AG20443 (cell line): ENCODE data around the gene AFAP1L2.
"Not testable (repeated sequence)": the region's sequence is repeated elsewhere in the genome, so short reads cannot be mapped to it uniquely, and the experiment has no call there.

Experiments
- DNase-seq: peaks from one replicate; pipeline ENCODE4 v3.0.0; 2012; ENCODE audit warnings: low spot score, mixed read lengths

The AFAP1L2 gene

DNA sequence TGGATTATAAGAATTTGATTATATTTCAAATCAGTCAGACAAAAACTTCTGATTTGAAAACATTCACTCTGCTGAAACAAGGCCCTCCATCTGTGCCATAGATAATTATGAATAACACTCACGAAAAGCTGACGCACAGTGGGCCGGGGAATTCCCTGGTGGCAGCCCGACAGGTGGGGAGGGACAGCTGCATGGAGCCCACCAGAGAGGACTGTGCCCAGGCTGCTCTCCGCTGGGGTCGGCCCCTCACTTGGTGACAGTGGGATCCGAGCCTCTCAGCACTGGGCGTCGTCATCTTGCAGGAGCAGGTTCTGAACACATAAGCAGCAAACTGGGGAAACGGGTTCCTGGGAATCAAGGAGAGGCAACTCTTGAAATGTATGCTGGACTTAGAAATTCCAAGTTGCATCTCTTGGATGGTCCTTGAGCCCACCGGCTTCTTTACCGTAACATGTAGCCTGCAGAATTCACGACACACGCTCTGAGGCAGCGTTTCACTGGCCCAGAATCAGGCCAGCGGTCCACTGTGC lies 41.4 kb downstream of the AFAP1L2 start:
- DNase-seq = no peak

DNA sequence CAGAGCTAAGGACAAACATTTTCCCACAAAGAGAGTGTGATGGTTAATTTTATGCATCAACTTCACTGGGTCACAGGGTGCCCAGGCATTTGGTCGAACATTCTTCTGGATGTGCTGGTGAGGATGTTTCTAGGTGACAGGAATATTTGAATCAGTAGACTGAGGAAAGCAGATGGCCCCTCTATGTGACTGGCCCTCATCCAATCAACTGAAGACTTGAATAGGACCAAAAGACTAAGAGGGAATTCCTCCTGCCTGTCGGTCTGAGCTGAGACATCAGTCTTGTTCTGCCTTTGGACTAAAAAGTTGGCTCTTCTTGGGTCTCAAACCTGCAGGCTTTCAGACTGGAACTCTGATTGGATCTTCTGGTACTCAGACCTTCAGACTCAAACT lies 44.4 kb downstream of the AFAP1L2 start:
- DNase-seq = no peak

DNA sequence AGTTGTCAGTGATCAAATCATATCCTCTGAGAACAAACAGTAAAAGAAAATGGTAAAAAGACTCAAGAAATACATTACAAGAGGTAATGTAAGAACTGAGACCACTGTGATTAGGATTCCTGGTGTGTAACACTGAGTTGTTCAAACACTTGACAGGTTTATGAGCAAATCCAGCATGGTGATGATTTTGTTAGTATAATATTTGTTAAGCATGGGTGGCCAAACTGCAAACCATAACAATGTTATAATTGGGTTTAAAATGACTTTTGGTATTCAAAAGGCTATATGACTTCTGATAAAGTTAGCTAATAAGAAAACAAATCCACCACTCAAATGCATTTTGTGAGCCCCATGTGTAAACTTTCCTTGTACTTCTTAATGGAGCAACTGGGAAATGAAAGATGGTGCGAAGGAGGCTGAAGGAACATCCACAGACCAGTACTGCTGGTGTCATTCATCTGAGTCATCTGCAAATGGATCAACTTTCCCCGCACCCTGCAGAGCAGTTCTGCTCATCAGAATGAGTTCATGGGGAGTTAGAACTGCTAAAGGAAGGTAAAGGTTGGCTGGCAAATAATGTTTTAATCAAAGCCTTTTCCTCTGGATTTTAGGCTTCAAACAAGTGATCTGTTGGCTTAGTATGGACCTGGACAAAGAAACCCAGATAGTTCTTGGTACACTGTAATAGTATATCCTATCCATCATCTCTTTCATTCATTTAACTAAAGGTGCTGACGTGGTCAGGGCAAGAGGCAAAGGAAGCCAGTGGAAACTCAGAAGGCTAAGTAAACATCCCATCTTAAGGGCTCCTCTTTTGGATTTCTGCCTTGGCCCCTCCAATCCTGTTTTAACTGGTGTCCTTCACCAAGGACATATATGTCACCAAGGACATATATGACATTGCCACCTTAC lies 45.0 kb downstream of the AFAP1L2 start:
- DNase-seq = no peak

DNA sequence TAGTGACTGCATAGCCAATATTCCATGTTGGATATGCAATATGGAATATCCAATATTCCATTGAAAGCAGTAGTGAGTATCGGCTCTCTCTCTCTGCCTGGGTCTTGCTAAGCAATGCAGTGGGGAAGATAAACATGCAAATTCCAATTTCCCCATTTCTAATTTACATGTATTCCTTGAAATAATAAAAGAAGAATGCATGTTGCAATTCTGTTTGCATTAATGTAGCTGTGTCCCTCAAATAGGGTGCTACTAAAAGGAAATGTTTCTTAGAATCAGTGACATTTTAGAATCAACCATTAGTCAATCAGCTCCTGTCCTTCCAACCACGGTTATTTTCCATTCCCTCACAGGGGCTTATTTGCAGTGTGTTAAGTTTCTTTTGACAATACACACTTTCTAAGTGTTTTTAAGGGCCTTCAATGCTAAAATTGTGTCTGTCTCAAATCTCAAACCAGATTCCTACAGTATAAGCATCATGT lies 46.7 kb downstream of the AFAP1L2 start:
- no peak for DNase-seq

DNA sequence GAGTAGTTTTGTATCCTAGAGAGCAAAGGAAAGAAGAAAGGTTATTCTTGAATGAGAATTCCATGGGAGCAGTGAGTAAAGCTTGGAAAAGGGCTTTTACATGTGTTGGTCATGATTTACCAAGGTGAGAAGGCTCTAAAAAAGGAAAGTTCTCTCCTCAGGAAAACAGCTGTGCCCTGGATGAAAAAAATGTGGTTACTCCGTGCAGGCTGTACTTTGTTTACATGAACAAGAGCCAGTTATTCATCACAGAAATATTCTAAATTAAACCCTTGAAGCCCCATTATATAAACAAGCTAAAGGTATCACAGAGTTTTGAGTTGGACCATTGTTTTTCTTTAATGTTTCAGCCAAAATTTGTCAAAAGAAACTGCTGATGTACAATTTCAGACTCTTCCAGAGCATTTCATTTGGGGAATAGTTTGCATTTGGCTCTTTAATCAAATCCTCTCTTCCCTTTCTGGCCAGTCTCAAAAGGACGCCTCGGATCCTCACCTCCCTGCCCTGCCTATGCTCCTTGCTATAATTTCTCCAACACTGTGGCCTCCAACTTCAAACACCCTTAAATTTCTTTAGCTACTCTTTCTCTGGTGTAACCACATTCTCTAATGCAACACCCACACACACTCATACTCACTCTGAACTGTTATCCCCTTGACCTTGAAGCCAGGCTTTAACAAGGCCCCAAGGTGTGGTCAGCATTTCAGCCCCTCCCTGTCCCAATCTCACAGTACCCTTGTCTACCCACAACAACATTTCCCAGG lies 47.4 kb downstream of the AFAP1L2 start:
- no peak for DNase-seq

DNA sequence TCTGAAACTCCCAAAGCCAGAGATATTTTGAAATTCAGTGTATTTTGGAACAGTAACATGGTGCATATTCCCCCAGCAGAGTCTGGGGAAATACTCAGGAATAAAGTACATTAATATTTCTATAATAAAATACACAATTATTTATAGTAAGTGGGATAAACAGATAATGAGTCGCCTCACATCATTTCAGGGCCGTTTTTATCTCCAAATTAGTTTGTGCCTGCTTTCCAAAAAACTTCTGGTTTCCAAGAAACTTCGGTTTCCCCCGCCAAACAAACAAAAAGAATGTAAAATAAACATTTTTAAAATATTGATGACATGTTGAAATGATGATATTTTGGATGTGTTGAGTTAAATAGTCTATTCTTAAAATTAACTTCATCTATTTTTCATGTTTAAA lies 48.2 kb downstream of the AFAP1L2 start:
- DNase-seq = no peak

DNA sequence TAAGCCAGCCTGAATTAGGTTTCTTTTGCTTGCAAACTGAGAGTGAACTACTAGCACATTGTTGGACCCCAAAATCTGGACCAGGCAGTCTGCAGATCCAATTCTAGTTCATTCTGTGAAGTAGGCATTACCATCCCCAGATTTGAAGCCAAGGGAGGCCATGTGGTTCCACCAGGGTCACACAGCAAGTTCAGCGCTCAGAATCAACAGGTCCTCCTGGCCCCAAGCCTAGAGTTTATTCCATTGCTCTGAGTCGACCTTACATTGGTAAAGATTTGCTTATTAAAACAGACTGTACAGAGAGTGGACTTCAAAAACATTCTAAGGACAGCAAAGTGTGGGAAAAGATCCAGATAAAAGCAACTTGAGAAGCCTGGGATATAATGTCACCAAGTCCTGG lies 50.9 kb downstream of the AFAP1L2 start:
- no peak for DNase-seq

DNA sequence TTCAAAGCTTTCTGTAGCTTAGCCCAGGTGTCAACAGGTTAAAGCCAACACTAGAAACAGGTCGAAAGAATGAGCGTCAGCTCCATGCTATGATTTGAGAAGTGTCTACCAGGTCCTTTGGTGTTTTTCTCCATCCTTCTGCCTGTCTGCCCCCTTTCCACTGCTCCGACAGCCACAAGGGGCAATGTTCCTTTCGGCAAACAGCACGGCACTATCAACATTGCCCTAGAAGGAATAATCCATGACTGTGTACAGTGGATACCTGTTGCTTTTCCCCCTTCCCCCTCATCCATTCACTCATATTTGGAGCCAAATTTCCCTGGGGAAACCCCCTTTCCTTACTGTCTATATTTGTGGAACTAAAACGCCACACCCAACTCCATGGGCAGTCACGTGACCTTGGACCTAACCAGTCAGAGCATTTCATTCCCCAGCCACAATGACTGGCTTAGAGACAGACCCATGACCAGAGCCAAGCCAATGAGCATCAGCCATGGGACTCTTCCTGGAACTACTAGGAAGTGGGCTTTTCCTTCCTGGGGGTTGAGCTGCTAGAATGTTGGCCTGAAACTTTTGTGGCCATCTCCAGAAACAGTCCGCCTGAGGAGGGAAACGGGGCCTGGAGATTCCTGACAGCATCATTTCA lies 51.5 kb downstream of the AFAP1L2 start:
- DNase-seq = no peak

DNA sequence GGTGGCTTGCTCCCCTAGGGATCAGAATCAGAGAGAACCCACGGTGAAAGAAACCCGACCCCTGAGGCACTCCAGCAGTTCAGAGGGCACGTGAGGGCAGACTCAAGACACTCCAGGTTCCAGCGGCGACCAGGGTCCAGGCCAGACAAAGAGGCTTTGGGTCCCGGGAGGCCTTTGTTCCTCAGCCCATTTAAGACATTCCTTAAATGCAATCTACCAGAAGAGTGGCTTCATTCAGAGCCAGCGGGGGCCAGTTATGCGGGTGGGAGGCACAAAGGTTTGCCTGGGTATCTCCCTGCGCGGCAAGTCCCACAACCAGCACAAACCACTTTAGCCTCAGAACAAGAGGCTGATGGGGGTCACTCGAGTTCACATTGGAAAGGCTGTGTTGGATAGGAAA lies 53.6 kb downstream of the AFAP1L2 start:
- no peak for DNase-seq

DNA sequence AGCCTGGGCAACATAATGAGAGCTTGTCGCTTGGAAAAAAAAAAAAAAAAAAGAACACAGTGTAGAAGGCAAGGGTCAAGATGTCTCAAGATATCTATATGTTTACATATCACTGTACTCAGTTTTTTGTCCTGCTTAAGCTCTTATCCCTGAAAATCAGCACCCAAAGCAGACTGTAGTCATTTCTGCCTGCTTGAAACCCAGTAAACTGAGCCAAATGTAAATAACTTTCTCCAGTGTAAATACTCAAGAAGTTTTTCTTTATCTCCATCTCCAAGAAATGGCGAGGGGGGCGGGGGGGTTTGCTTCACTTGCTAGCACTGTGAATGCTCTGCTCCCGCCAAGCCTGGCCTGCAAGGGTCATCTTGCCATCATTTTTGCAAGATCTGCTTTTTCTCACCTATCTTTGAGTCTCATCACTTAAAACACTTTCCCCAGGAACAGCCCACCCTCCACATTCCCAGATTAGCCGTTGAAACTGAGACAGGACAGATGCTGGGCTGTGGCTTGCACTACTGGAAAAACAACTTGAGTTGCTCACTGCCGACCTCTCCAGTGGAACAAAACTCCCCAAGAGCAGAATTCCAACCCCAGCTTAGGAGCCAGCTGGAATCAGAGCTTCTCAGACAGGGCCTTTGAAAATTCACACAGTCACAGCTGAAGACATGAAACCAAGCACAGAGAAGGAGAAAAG lies 54.6 kb downstream of the AFAP1L2 start:
- no peak for DNase-seq

DNA sequence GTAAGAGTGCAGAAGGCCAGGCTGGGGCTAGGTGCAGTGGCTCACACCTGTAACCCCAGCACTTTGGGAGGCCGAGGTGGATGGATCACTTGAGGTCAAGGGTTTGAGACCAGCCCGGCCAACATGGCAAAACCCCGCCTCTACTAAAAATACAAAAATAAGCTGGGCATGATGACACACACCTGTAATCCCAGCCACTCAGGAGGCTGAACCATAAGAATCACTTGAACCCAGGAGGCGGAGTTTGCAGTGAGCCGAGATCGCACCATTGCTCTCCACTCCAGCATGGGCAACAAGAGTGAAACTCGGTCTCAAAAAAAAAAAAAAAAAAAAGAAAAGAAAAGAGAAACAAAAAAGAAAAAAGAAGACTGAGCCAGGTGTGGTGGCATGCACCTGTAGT lies 55.2 kb downstream of the AFAP1L2 start:
- not testable (repeated sequence) for DNase-seq

DNA sequence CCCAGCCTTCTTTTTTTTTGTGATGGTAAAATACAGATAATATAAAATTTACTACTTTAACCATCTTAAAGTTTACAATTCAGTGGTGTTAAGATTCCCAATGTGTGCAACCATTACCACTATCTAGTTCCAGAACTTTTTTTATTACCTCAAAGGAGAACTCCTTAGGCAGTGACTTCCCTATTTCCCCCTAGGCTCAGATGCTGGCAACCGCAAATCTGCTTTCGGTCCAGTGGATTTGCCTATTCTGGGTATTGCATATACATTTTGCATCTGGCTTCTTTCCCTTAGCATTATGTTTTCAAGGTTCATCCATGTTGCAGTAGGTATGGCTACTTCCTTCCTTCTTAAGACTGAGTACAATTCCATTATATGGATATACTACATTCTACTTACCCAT lies 56.5 kb downstream of the AFAP1L2 start:
- no peak for DNase-seq

DNA sequence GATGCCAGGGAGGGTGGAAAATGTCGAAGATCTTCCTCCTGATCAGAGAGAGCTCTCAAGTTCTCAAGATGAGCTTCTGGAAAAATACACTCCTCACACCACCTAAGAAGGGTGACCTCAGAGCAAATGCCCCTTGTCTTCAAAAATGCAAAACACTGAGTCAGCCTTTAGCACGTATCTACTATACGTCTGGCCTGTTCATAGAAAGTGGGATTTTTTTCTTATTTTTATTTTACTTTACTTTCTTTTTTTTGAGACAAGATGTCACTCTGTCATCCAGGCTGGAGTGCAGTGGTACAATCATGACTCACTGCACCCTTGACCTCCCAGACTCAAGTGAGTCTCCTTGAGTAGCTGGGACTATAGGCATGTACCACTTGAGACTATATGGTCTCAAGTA lies 57.1 kb downstream of the AFAP1L2 start:
- DNase-seq = no peak

DNA sequence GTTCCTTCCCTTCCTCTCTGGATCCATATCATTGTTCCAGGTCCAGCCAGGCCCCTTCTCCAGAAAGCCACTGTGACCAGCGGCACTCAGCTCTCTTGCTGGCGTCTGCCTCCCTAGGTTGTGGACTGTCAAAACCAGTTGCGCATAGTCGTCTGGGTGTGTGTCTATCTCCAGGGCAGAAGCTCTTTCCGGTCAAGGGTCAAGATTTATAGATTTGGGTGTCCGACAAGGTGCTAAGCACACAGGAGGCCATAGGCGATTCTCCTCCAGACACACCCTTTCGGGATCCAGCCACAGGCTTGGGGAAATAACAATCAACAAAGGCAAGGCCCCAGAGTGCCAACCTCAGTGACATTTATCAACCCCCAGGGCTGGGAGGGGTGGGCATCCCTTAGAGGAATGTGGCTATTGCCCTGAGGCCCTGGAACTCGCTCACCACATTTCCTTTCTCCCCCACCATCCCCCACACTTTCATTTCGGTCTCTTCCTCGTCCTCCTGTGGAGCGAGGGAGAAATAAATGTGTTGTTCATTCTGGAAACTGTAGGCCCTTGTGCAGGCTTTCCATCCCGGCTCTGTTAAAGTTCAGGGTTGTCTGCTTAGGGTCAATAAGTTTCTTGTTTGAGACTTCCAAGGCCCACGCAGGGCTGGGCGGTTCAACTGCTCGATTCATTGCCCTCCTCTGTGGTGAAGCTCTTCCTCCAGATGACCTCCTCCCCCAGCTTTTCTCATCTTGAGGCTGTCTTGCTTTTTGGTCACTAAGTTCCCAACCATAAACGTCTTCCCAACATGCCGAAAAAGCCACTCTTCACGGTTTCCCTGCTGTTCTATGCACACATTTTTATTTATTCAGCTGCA lies 57.9 kb downstream of the AFAP1L2 start:
- DNase-seq = no peak

DNA sequence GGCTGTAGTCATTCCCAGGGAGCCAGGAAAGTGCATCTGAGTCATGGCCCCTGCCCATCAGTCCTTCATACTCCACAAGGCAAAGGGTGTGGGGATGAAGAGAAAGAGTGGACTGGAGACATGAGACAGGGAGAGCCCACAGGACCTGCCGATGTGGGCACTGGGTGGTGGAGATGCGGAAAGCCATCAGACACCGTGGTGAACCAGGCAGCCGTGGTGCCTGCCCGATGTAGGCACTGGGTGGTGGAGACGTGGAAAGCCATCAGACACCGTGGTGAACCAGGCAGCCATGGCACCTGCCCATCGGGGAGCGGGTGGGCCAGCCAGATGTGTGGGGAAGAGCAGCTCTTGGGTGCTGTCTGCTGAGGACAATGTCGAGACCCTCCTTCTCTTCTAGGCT lies 58.6 kb downstream of the AFAP1L2 start:
- no peak for DNase-seq

DNA sequence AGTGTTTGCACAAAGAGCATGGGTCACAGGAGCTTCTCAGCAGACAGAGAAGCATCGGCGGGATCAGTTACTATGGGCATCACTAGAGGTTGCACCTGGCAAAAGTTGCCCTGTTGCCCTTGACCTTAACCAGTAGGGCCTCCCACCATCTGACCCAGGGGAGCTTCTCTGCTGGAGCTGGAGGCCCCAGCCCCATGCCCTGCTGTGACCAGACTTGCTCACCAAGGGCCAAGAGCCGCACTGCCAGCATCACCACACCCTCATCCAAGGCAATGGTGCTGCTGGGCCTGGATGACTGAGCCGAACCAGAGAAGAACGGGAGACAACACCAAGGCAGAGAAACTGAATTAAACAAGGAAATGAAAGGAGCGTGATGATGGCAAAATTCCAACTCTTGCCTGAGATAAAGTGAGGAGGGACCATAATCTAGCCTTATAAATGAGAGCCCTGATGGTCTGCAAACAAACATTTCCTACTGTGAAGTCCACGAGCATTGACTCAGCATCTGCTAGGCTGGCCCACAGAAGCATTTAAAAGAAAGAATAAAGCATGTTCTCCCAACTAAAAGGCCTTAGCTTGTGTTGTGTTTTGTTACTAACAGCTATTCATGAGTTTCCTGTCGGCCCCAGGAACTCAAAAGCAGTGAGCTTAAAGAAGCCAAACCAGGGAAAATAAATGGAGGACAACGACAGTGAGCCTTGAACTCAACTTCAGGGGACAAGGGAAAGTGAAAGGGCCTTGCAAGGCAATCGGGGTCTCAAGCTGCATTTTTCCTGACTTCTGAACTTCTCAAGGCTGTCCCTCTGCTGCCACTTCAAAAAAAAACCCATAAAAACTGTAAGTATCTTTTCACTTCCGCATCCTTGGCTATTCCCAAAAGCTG lies 60.4 kb downstream of the AFAP1L2 start:
- DNase-seq = no peak

DNA sequence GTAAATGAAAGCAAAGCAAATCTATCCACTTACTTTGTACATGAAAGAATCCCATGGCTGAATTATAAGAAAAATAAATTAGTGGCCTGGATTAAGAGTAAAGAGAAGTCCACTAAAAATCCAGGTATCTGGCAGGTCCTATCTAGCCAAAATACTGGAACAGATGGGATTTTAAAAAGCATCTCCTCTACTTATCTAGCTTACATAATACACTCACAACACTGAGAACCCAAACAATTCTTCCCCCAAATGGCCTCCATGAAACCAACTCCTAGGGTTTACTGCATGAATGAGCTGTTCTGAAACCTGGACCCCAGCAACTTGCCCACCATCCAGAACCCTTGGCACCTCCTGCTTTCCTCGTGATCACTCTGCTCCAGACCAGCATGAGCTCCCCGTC lies 61.3 kb downstream of the AFAP1L2 start:
- no peak for DNase-seq

DNA sequence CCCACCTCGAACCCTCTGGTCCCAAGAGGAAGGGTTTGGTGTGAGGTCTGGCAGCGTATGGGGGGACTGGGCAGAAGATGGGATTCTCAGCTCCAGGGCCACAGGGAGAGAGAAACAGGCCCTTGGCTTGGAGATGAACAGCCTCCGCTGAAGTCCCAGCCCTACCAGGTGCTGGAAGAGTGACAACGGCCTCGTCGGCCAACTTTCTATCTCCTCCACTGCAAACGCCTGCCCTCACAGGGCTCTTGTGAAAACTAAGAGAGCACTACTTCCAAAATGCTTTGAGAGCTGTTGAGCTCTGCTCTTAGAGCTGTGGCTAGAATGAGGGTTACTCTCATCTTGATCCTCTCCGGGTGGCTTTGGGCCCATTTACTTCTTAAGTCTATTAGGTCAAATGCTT lies 63.5 kb downstream of the AFAP1L2 start:
- DNase-seq = no peak

DNA sequence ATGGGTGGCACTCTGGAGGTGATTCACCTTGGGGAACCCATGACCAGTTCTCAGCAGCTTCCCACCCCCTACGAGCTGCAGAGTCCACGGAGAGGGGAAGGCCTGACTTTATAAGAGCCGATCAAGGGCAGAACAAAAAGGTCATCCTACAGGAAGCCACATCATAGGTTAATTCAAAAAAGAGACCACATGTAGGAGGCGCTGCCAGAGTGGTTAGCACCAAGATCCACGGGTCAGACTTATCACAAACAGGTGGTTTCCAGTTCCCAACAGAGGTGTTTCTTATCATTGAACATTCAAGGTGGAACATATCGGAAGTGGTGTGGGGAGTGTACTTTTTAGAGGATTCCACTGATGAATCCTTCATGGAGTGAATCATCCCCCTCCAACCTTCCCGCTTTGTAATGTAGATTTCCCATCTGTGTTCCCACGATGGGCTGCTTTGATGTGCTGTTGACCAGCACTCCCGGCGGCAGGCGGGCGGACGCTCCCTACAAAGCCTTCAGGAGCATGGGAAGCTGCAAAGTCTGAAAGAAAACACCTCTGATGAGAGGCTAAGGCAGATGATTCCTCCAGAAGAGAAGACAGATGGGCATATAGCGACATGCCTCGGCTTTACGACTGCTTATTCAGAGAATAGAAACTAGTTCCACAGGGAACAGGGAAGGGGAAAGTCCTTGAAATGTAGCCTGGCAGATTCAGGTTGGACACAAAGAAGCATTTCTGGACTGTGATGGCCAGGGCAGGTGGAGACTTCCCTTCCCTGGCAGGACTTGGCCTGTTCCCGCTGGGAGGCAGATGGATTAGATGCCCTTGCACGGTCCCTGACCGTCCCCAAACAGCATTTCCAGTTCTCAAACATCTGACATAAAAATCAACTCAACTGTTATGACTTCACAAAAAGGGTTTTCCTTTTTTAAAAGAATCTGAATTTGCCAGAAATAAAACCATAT lies 66.5 kb downstream of the AFAP1L2 start:
- DNase-seq = no peak
